Keratinocyte (primary cell): Measurements from ENCODE around the gene FCSK. TPM values are rescaled to one million over a fixed set of nuclear protein-coding genes. Genes with fewer than 3 reads are reported as not detected.

Source experiments
- DNase-seq: peaks from one replicate; pipeline ENCODE4 v3.0.0-alpha.2; 2011; ENCODE audit warnings: low read depth, missing footprints, low spot score
- FAIRE-seq: peaks from 2 replicates; lab custom pipeline; 2011; peaks lifted over from hg19 to GRCh38; lab: Jason Lieb, UNC
- H2AFZ ChIP-seq: 2 replicates; pipeline ENCODE4 v1.6.0; 2012; ENCODE audit warnings: low read length, control low read depth, inconsistent platforms; ENCODE audit not compliant: control insufficient read depth
- H3K27ac ChIP-seq: 2 replicates; pipeline ENCODE4 v1.5.1; 2011; ENCODE audit warnings: low read length; ENCODE audit not compliant: control insufficient read depth, insufficient read depth
- H3K27me3 ChIP-seq: 3 replicates; pipeline ENCODE4 v1.6.0; 2011; ENCODE audit warnings: low read length; ENCODE audit not compliant: control insufficient read depth, insufficient read depth; ENCODE audit errors: extremely low read depth
- H3K36me3 ChIP-seq, 2 experiments: 2 replicates in 1 of 2; 3 replicates in 1 of 2; pipeline ENCODE4 v1.5.1; 2011; ENCODE audit warnings: low read length in 2 of 2, mild to moderate bottlenecking in 1 of 2; ENCODE audit not compliant: control insufficient read depth in 2 of 2, insufficient read depth in 2 of 2; ENCODE audit errors: extremely low read depth in 1 of 2
- H3K4me1 ChIP-seq: 3 replicates; pipeline ENCODE4 v1.5.1; 2011; ENCODE audit warnings: low read length; ENCODE audit not compliant: control insufficient read depth, insufficient read depth; ENCODE audit errors: extremely low read depth
- H3K4me2 ChIP-seq: 3 replicates; pipeline ENCODE4 v1.6.0; 2011; ENCODE audit warnings: low read depth, low read length; ENCODE audit not compliant: control insufficient read depth, insufficient read depth; ENCODE audit errors: extremely low read depth
- H3K4me3 ChIP-seq, 3 experiments: fragments of 200-600 bp in 1 of 3; sonication (generic) in 1 of 3; 2 replicates in 2 of 3; 3 replicates in 1 of 3; pipeline ENCODE4 v1.5.1; 2011 to 2016; ENCODE audit warnings: low read length in 3 of 3, mild to moderate bottlenecking in 3 of 3, control low read depth in 2 of 3, inconsistent platforms in 1 of 3, low read depth in 1 of 3, mixed read lengths in 1 of 3, mixed run types in 1 of 3, moderate library complexity in 1 of 3; ENCODE audit not compliant: control insufficient read depth in 2 of 3, insufficient read depth in 2 of 3; ENCODE audit errors: extremely low read depth in 1 of 3
- H3K79me2 ChIP-seq: 2 replicates; pipeline ENCODE4 v1.6.0; 2012; ENCODE audit warnings: low read length; ENCODE audit not compliant: control insufficient read depth, insufficient read depth
- H3K9ac ChIP-seq: 3 replicates; pipeline ENCODE4 v1.6.0; 2011; ENCODE audit warnings: low read length; ENCODE audit not compliant: control insufficient read depth, insufficient read depth; ENCODE audit errors: extremely low read depth
- H3K9me1 ChIP-seq: 3 replicates; pipeline ENCODE4 v1.6.0; 2011; ENCODE audit warnings: low read length; ENCODE audit not compliant: control insufficient read depth, insufficient read depth; ENCODE audit errors: extremely low read depth
- H3K9me3 ChIP-seq: 2 replicates; pipeline ENCODE4 v1.5.1; 2012; ENCODE audit warnings: low read depth, low read length; ENCODE audit not compliant: control insufficient read depth
- H4K20me1 ChIP-seq: 3 replicates; pipeline ENCODE4 v1.6.0; 2011; ENCODE audit warnings: low read length; ENCODE audit not compliant: control insufficient read depth, insufficient read depth; ENCODE audit errors: extremely low read depth
- EZH2 ChIP-seq: IDR thresholded peaks from one replicate; pipeline ENCODE4 v1.6.1; 2012; ENCODE audit warnings: inconsistent platforms, mild to moderate bottlenecking, low read length, moderate library complexity
- dilution Hi-C: fragments of 300-500 bp; cut with MboI; formaldehyde crosslinking; loops from one replicate; pipeline ENCODE4 v1.7.0; 2020; ENCODE audit warnings: low sequenced_read_pairs; ENCODE audit not compliant: extremely low pct_ligation_motif_present
- polyA plus RNA-seq, 5 experiments: library from polyadenylated mRNA; depleted of rRNA in 3 of 5; stranded (reverse) in 3 of 5; stranded (forward) in 1 of 5; unstranded in 1 of 5; fragments of >200 nt; gene quantifications; 1 replicate in 1 of 5; 2 replicates in 3 of 5; 3 replicates in 1 of 5; pipeline versions ENCODE4 v1.2.1 to v1.2.3, GENCODE V29; 2011 to 2012; ENCODE audit warnings: missing spikeins in 2 of 5, low read depth in 1 of 5, low replicate concordance in 1 of 5
- TF ChIP-seq, protein P1 (sequence below), 3 experiments: IDR thresholded peaks in 1 of 3; conservative IDR thresholded peaks in 1 of 3; optimal IDR thresholded peaks in 1 of 3; 2 replicates in 2 of 3; 3 replicates in 1 of 3; pipeline versions ENCODE3 to v1.5.1; 2011; ENCODE audit warnings: low read length in 3 of 3, mild to moderate bottlenecking in 3 of 3, moderate library complexity in 2 of 3, control low read depth in 1 of 3, inconsistent platforms in 1 of 3; ENCODE audit not compliant: insufficient read depth in 2 of 3; ENCODE audit errors: extremely low read depth in 1 of 3

FCSK gene
- polyA plus RNA-seq, 1 donor (not counting 4 experiments of a cell fraction or from before 2014, with no cell fraction given) = 6.5 TPM

DNA sequence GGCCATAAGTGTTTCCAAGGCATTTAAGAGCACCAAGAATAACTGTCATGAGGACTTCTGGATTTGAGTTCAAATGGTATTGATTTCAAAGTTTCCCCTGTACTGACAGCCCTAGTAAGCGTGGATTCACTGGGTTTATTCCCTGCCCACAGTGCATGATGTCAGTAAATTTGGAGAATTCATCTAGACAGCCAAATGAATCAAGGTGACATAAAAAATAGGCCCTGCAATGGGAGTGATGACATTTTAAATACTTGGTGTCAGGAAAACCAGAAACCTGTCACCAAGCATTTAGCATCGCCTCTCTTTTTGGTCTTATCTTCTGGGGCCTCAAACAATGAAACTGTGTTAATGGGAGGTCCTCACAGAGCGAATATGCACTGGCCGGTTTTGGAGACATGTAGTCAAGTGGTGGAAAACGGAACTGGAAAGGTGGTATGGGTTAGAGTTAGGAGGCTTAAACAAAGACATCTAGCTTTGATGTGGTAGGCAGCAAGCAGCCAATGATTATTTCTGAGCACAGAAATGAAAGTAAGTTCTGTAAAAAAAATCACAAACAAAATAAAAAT, 39.9 kb downstream of the FCSK start:
- no peak overlapping the region for H2AFZ ChIP-seq
- H3K9me1 ChIP-seq = no peaks in the 10 kb centered on the region
- H3K27ac ChIP-seq = no peak overlapping the region
- H3K9ac ChIP-seq = no peak overlapping the region
- no peaks in the 10 kb centered on the region for H3K79me2 ChIP-seq
- H3K4me2 ChIP-seq = no peak overlapping the region
- dilution Hi-C loops = no loop called here
- no peaks in the 10 kb centered on the region for H3K9me3 ChIP-seq
- no peaks in the 10 kb centered on the region for H4K20me1 ChIP-seq
- peaks cover 12 to 13% of the 10 kb centered on the region in 2 experiments for H3K36me3 ChIP-seq
- H3K4me3 ChIP-seq = no peak overlapping the region
- no peaks in the 10 kb centered on the region for H3K4me1 ChIP-seq
- DNase-seq = no peak
- no peak for FAIRE-seq
- TF ChIP-seq, protein P1, sequence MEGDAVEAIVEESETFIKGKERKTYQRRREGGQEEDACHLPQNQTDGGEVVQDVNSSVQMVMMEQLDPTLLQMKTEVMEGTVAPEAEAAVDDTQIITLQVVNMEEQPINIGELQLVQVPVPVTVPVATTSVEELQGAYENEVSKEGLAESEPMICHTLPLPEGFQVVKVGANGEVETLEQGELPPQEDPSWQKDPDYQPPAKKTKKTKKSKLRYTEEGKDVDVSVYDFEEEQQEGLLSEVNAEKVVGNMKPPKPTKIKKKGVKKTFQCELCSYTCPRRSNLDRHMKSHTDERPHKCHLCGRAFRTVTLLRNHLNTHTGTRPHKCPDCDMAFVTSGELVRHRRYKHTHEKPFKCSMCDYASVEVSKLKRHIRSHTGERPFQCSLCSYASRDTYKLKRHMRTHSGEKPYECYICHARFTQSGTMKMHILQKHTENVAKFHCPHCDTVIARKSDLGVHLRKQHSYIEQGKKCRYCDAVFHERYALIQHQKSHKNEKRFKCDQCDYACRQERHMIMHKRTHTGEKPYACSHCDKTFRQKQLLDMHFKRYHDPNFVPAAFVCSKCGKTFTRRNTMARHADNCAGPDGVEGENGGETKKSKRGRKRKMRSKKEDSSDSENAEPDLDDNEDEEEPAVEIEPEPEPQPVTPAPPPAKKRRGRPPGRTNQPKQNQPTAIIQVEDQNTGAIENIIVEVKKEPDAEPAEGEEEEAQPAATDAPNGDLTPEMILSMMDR (optimal IDR thresholded peaks at IDR 0.05 in 1 of 3, IDR thresholded peaks at IDR 0.05 in 1 of 3, conservative IDR thresholded peaks at IDR 0.05 in 1 of 3; ENCODE audit: extremely low read depth in 1 of 3, insufficient read depth in 2 of 3, low read length in 3 of 3) = no peak
- no peak for TF ChIP-seq EZH2
- H3K27me3 ChIP-seq = no peaks in the 10 kb centered on the region

- Histone ChIP-seq H4K20me1 (no peaks in the 10 kb centered on the region), H3K79me2 (no peaks in the 10 kb centered on the region), H3K27me3 (no peaks in the 10 kb centered on the region), H3K9ac (no peak overlapping the region), H3K27ac (no peak overlapping the region), H3K9me1 (no peaks in the 10 kb centered on the region), H3K36me3 (peaks cover 12 to 13% of the 10 kb centered on the region in 2 experiments), H3K4me3 (no peak overlapping the region), H3K4me2 (no peak overlapping the region), H2AFZ (no peak overlapping the region), H3K4me1 (no peaks in the 10 kb centered on the region), H3K9me3 (no peaks in the 10 kb centered on the region)
- dilution Hi-C loops = no loop called here
- no peak for TF ChIP-seq EZH2
- FAIRE-seq (no peak), DNase-seq (no peak)
These were observed 40.4 kb downstream of the FCSK start for GRCh38 chr16:70494777-70495176.
